ENCODE results near the gene HERPUD2. TPM values are rescaled to one million over a fixed set of nuclear protein-coding genes. Genes with fewer than 3 reads are reported as not detected.

The HERPUD2 gene
- total and polyA plus RNA-seq, 2 of the 8 experiments (the other 6 are each of a cell fraction or from before 2014, with no cell fraction given): 18.3 to 27.3 TPM

DNA sequence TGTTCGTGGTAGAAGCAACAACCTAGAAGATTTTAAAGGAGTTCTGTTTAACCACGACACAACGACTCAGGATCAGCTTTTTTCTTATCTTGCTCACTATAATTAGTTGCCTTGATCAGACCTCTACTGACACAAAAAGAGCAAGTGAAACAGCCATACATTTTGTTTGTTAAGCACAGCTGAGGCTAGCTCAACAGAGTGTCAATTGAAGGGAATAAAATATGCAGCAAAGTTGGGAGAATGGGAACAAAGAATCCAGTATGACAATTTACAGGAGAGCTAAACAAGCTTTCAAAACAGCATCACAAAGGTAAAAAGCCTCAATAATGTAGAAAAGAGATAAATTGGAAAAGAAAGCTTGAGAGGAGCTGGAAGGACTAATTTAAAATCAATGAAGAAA is 40.5 kb upstream of the HERPUD2 start:
- no peak overlapping the region for H2AFZ ChIP-seq (ENCODE audit: low read length)
- H3K4ac ChIP-seq (replicated peaks; ENCODE audit: insufficient read length, low read depth, low read length): no peak overlapping the region
- H3K4me1 ChIP-seq (replicated peaks in 1 of 4; ENCODE audit: control insufficient read depth in 3 of 4, insufficient read depth in 4 of 4, low read length in 3 of 4): peaks cover 0 to 5% (median 3%) of the 10 kb centered on the region in 4 experiments; a peak in 3 of 7 replicates
- no peak overlapping the region for H2BK15ac ChIP-seq (ENCODE audit: low read length)
- TF ChIP-seq CHD1 (IDR thresholded peaks at IDR 0.05; ENCODE audit: low read depth, low read length) (no peak), GABPA (IDR thresholded peaks at IDR 0.05; ENCODE audit: borderline replicate concordance, insufficient read depth, low read length) (no peak), CBX5 (IDR thresholded peaks at IDR 0.05; ENCODE audit: low read depth, low read length) (no peak), TAF7 (optimal IDR thresholded peaks at IDR 0.05; ENCODE audit: borderline replicate concordance, low read depth, low read length) (no peak), RBBP5 (IDR thresholded peaks at IDR 0.05; ENCODE audit: borderline replicate concordance, low read depth, low read length) (no peak), SIRT6 (IDR thresholded peaks at IDR 0.05; ENCODE audit: low read length) (no peak), CREB1 (IDR thresholded peaks at IDR 0.05) (no peak), EZH2 (IDR thresholded peaks at IDR 0.05; ENCODE audit: low read depth, low read length, severe bottlenecking) (no peak), SIX5 (IDR thresholded peaks at IDR 0.05; ENCODE audit: low read depth, low read length) (no peak), SP4 (IDR thresholded peaks at IDR 0.05; ENCODE audit: low read length) (no peak)
- TF ChIP-seq, protein P1, sequence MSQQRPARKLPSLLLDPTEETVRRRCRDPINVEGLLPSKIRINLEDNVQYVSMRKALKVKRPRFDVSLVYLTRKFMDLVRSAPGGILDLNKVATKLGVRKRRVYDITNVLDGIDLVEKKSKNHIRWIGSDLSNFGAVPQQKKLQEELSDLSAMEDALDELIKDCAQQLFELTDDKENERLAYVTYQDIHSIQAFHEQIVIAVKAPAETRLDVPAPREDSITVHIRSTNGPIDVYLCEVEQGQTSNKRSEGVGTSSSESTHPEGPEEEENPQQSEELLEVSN (IDR thresholded peaks at IDR 0.05): no peak
- no peak overlapping the region for H3K4me3 ChIP-seq (ENCODE audit: extremely low read depth in 1 of 4, insufficient read depth in 2 of 4, low read depth in 3 of 4, low read length in 4 of 4)
- H3K79me2 ChIP-seq (ENCODE audit: control insufficient read depth in 1 of 2, insufficient read depth in 2 of 2, low read length in 2 of 2): no peaks in the 10 kb centered on the region
- H2BK5ac ChIP-seq (ENCODE audit: low read depth, low read length): no peak overlapping the region
- CTCF ChIA-PET (ENCODE audit: partially characterized antibody): interaction anchor here (0.6 to 1.6 kb wide), 5 partner anchors 20 to 171 kb away, joined by 3 to 4 read pairs (median 3); partner anchors contain the start of gene HERPUD2
- H4K91ac ChIP-seq (replicated peaks; ENCODE audit: insufficient read length, low read length): no peak overlapping the region
- FAIRE-seq (no peak), DNase-seq (ENCODE audit: low read depth in 1 of 2, low spot score in 2 of 2) (no peak)
- no peaks in the 10 kb centered on the region for H4K20me1 ChIP-seq (replicated peaks in 1 of 2; ENCODE audit: control insufficient read depth in 1 of 2, insufficient read depth in 2 of 2, low read length in 2 of 2)
- H2BK120ac ChIP-seq (replicated peaks; ENCODE audit: low read depth, low read length): no peak overlapping the region
- H3K9me3 ChIP-seq (ENCODE audit: insufficient read depth in 2 of 2, low read depth in 1 of 2, low read length in 1 of 2): no peaks in the 10 kb centered on the region
- H4K5ac ChIP-seq (ENCODE audit: insufficient read length, low read depth, low read length): no peak overlapping the region
- H3K4me2 ChIP-seq (ENCODE audit: insufficient read depth in 1 of 2, low read depth in 2 of 2, low read length in 2 of 2): no peak overlapping the region
- no peak overlapping the region for H2AK5ac ChIP-seq (ENCODE audit: low read depth, low read length)
- no peak overlapping the region for H3K9ac ChIP-seq (replicated peaks in 1 of 4; ENCODE audit: extremely low read depth in 1 of 4, low read depth in 3 of 4, low read length in 3 of 4)
- H3K56ac ChIP-seq (replicated peaks; ENCODE audit: insufficient read length, low read depth, low read length): no peak overlapping the region
- no peaks in the 10 kb centered on the region for H3K36me3 ChIP-seq (ENCODE audit: control insufficient read depth in 2 of 4, insufficient read depth in 4 of 4, low read length in 3 of 4)
- H3K79me1 ChIP-seq (ENCODE audit: low read depth, low read length): no peaks in the 10 kb centered on the region
- POLR2A ChIA-PET (ENCODE audit: partially characterized antibody): interaction anchor here (0.8 to 1.8 kb wide), 2 partner anchors 41 to 66 kb away, joined by 3 to 9 read pairs; partner anchors contain the start of gene SEPTIN7
- H2BK12ac ChIP-seq (ENCODE audit: low read depth, low read length): no peak overlapping the region
- no peaks in the 10 kb centered on the region; the same call in 1 of the 2 replicates for H3K23me2 ChIP-seq (ENCODE audit: low read depth, low read length)
- H3K18ac ChIP-seq (ENCODE audit: extremely low read depth, low read length): no peak overlapping the region
- 95% methylated on average over 3 of the region's 3 CpGs; no CpG with 5 or more reads in 1 of the 2 experiments for WGBS, 2 experiments (ENCODE audit: extremely low coverage in 1 of 2, insufficient coverage in 1 of 2, insufficient read length in 1 of 2, insufficient replicate concordance in 2 of 2, low coverage in 1 of 2, low lambda C conversion rate in 2 of 2, missing lambda C conversion rate in 1 of 2)
- no peak overlapping the region for H3K27ac ChIP-seq (ENCODE audit: low read depth, low read length)
- no peak overlapping the region for H3K23ac ChIP-seq (ENCODE audit: insufficient read length)
- no peak overlapping the region for H2BK20ac ChIP-seq (ENCODE audit: low read length)
- no peaks in the 10 kb centered on the region for H3K27me3 ChIP-seq (replicated peaks in 1 of 4; ENCODE audit: control insufficient read depth in 3 of 4, extremely low read depth in 1 of 4, insufficient read depth in 3 of 4, low read length in 3 of 4)
- H4K8ac ChIP-seq (ENCODE audit: extremely low read depth, insufficient read depth, low read length): no peak overlapping the region
- H3K14ac ChIP-seq (ENCODE audit: insufficient read length): no peak overlapping the region

Measured in H1 (cell line).